Upper lobe of right lung (tissue), 1 donor: ENCODE results near the gene DPY19L3. TPM values are rescaled to one million over a fixed set of nuclear protein-coding genes. Genes with fewer than 3 reads are reported as not detected.
"Not testable (repeated sequence)": the region's sequence is repeated elsewhere in the genome, so short reads cannot be mapped to it uniquely, and the experiment has no call there.

ENCODE experiments used
- ATAC-seq: fragments of 200-7000 bp; cut with Tn5 transposase; one replicate; pipeline ENCODE4 v1.9.1; 2020; ENCODE audit warnings: mild to moderate bottlenecking, moderate library complexity
- DNase-seq: peaks from one replicate; pipeline ENCODE4 v3.0.0-alpha.2; 2020
- H3K27ac ChIP-seq: fragments of 200-600 bp; one replicate; pipeline ENCODE4 v1.8.0; 2022
- H3K27me3 ChIP-seq: fragments of 200-600 bp; one replicate; pipeline ENCODE4 v1.8.0; 2022; ENCODE audit warnings: mild to moderate bottlenecking
- H3K36me3 ChIP-seq: fragments of 200-600 bp; one replicate; pipeline ENCODE4 v1.8.0; 2022
- H3K4me1 ChIP-seq: fragments of 200-600 bp; one replicate; pipeline ENCODE4 v1.8.0; 2022
- H3K4me3 ChIP-seq: fragments of 200-600 bp; one replicate; pipeline ENCODE4 v1.8.0; 2022; ENCODE audit warnings: mild to moderate bottlenecking
- H3K9me3 ChIP-seq: fragments of 200-600 bp; one replicate; pipeline ENCODE4 v1.8.0; 2022
- intact Hi-C: fragments of 100-400 bp; cut with DNase I; formaldehyde crosslinking; loops from one replicate; pipeline ENCODE4 v1.11.0; 2022
- total RNA-seq: library from RNA; stranded (reverse); fragmentation: NEBNext Ultra II Directional; extraction: Animal tissue kit (Norgen Biotek cat#: 25700); gene quantifications from one replicate; pipeline ENCODE4 v1.2.1, GENCODE V29; 2021
- TF ChIP-seq, protein P1 (sequence below): fragments of 200-600 bp; IDR thresholded peaks from one replicate; pipeline ENCODE4 v1.8.0; 2022; ENCODE audit warnings: antibody characterized with exemption
- donor health status: DM: no; HTN: yes; CAD: no; lungs with severe emphysema.

The DPY19L3 gene
- total RNA-seq, 1 donor from 2014 or later, result 36.1 TPM

DNA sequence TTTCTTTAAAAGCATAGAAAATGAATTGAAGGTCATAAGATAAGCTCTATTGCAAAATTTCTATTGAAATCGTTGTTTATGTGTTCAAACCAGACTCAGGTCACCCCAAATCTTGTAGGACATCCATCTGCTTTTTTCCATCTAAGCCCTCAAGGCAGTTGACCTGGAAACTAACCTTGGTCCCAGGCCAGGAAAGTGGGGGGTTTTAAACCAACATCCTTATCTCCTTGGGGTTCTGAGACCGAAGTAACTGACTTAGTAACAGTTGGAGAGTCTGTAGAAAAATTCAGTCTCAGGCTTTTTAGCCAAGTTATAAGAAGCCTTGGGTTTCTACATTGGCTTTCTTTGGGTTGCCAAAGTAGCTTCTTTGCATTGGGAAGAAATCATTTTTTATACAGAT, 36.8 kb upstream of the DPY19L3 start:
- Histone ChIP-seq H3K27ac (no peak overlapping the region), H3K27me3 (no peaks in the 10 kb centered on the region), H3K4me3 (no peak overlapping the region), H3K36me3 (peaks cover 22% of the 10 kb centered on the region), H3K4me1 (peaks cover 3% of the 10 kb centered on the region), H3K9me3 (no peaks in the 10 kb centered on the region)
- TF ChIP-seq, protein P1, sequence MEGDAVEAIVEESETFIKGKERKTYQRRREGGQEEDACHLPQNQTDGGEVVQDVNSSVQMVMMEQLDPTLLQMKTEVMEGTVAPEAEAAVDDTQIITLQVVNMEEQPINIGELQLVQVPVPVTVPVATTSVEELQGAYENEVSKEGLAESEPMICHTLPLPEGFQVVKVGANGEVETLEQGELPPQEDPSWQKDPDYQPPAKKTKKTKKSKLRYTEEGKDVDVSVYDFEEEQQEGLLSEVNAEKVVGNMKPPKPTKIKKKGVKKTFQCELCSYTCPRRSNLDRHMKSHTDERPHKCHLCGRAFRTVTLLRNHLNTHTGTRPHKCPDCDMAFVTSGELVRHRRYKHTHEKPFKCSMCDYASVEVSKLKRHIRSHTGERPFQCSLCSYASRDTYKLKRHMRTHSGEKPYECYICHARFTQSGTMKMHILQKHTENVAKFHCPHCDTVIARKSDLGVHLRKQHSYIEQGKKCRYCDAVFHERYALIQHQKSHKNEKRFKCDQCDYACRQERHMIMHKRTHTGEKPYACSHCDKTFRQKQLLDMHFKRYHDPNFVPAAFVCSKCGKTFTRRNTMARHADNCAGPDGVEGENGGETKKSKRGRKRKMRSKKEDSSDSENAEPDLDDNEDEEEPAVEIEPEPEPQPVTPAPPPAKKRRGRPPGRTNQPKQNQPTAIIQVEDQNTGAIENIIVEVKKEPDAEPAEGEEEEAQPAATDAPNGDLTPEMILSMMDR, result no peak
- no peak for DNase-seq
- intact Hi-C loops, result no loop called here
- no peak for ATAC-seq

DNA sequence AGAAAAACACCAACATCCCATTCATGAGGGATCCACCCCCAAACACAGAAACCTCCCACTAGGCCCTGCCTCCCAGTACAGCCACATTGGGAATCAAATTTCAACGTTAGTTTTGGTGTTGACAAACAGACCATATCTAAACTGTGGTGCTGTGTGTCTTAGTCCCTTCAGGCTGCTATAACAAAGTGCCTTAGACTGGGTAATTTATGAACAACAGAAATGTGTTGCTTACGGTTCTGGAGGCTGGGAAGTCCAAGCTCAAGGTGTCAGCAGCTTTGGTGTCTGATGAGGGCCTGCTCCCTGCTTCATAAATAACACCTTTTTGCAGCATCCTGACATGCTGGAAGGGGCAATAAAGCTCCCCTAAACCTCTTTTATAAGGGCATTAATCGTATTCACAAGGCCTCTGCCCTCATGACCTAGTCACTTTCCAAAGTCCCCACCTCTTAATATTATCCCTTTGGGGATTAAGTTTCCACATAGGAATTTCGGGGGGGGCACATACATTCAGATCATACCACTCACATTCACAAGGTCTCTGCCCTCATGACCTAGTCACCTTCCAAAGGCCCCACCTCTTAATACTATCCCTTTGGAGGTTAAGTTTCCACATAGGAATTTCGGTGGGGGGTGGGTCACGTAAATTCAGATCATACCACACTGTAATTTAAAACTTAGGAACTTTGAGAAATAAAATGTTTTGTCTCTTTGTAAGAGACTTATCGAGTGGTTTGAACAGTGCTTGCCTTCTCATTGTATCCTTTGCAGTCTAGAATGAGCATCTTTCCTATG, 32.6 kb upstream of the DPY19L3 start:
- ATAC-seq, result no peak
- no peak for DNase-seq
- Histone ChIP-seq H3K4me1 (peaks cover 5% of the 10 kb centered on the region), H3K27me3 (no peaks in the 10 kb centered on the region), H3K4me3 (no peak overlapping the region), H3K9me3 (no peaks in the 10 kb centered on the region), H3K36me3 (peaks cover 34% of the 10 kb centered on the region), H3K27ac (peak overlapping the region; percentile 27)
- intact Hi-C loops, result no loop called here
- TF ChIP-seq, protein P1, result no peak

DNA sequence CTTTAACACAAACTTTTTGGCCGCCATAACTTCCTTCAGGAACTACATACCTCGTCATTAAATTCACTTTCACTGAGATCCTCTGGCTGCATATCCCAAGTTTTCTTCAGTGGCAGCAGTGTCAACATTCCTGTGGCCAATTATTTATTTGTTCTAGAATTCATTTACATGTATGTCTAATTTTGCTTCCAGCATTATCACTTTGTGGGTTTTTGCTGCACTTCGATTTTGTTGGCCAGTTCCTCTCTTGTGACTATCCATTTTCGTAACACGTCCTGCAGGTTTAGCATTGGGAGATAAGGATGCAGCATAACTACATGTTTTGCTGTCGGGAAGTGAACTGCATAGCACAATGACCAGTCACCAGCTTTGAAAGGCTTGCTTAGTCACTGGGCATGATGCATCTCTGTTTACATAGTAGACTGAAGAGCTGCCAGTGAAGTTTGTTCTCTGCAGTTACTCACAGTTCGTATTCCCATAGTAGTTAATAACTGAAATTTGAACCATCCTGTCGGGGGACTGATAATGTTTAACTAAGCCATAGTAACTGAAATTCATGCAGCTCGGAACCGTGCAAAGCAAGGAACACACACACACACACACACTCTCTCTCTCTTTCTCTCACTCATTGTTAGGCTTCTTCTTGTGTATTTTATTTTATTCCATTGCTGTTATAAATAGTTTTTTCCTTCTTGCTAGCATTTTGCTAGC, 31.8 kb upstream of the DPY19L3 start:
- DNase-seq (no peak), ATAC-seq (peak; percentile 97)
- H3K27me3 ChIP-seq, result no peaks in the 10 kb centered on the region
- H3K27ac ChIP-seq, result peak overlapping the region; percentile 27
- intact Hi-C loops, result no loop called here
- peaks cover 5% of the 10 kb centered on the region for H3K4me1 ChIP-seq
- H3K4me3 ChIP-seq, result no peak overlapping the region
- H3K9me3 ChIP-seq, result no peaks in the 10 kb centered on the region
- TF ChIP-seq, protein P1, result no peak
- peaks cover 40% of the 10 kb centered on the region for H3K36me3 ChIP-seq

DNA sequence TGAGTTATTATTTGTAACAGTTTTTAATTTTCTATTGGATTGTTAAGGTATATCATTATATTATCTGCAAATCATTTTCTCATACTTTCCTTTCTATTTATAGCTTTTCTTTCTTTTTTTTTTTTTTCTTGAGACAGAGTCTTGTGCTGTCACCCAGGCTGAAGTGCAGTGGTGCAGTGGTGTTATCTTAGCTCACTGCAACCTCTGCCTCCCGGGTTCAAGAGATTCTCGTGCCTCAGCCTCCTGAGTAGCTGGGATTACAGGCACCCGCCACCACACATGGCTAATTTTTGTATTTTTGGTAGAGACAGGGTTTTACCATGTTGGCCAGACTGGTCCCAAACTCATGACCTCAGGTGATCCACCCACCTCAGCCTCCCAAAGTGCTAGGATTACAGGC, 31.2 kb upstream of the DPY19L3 start:
- ATAC-seq, H3K4me1 ChIP-seq, H3K27me3 ChIP-seq, H3K9me3 ChIP-seq, H3K4me3 ChIP-seq, DNase-seq, intact Hi-C loops: not testable (repeated sequence)
- peaks cover 41% of the 10 kb centered on the region for H3K36me3 ChIP-seq
- peak overlapping the region; percentile 27 for H3K27ac ChIP-seq

DNA sequence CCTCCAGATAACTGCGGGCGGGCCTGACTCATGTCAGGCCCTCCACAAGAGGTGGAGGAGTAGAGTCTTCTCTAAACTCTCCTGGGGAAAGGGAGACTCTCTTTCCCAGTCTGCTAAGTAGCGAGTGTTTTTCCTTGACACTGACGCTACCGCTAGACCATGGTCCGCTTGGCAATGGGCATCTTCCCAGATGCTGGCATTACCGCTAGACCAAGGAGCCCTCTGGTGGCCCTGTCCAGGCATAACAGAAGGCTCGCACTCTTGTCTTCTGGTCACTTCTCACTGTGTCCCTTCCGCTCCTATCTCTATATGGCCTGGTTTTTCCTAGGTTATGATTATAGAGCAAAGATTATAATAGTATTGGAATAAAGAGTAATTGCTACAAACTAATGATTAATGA, 28.5 kb upstream of the DPY19L3 start:
- TF ChIP-seq, protein P1, result peak; percentile 45
- H3K4me1 ChIP-seq, ATAC-seq, H3K4me3 ChIP-seq, H3K27ac ChIP-seq, intact Hi-C loops, H3K27me3 ChIP-seq, H3K9me3 ChIP-seq, DNase-seq: not testable (repeated sequence)
- H3K36me3 ChIP-seq, result peaks cover 48% of the 10 kb centered on the region

DNA sequence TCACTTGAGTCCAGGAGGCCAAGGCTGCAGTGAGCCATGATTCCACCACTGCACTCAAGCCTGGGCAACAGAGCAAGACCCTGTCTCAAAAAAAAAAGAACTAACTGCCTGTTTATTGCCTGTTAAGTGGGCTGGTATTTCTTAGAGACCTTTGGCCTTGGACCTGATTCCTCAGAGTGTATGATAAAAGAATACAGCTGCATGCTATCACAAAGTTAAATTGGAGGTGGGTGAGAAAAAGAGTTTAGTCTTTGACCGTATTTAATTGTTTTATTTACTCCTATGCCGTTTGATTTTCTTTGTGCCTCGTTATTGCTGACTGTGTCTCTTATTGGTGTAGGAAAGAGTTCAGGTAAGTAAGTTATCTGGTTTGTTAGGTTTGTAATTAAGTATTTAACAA, 25.3 kb upstream of the DPY19L3 start:
- H3K36me3 ChIP-seq, result peaks cover 61% of the 10 kb centered on the region

More for the DNA sequence above, 25.3 kb upstream of the DPY19L3 start:
- H3K27me3 ChIP-seq, result no peaks in the 10 kb centered on the region
- H3K27ac ChIP-seq, result no peak overlapping the region
- DNase-seq, result no peak
- TF ChIP-seq, protein P1, result no peak
- intact Hi-C loops, result no loop called here
- ATAC-seq, result no peak
- no peaks in the 10 kb centered on the region for H3K9me3 ChIP-seq
- H3K4me3 ChIP-seq, result no peak overlapping the region
- H3K4me1 ChIP-seq, result no peaks in the 10 kb centered on the region
